Parathyroid adenoma (tissue), 2 donors: ENCODE results near the gene RAVER2.

Experiments used
- H2AFZ ChIP-seq: fragments of 300-600 bp; sonication (generic); one replicate; pipeline ENCODE4 v1.7.0; 2017; ENCODE audit warnings: antibody characterized with exemption, mild to moderate bottlenecking
- H3K27ac ChIP-seq: fragments of 300-600 bp; sonication (generic); one replicate; pipeline ENCODE4 v1.7.0; 2017
- H3K27me3 ChIP-seq: fragments of 300-600 bp; sonication (generic); one replicate; pipeline ENCODE4 v1.7.0; 2017; ENCODE audit warnings: low read length; ENCODE audit not compliant: control insufficient read depth, insufficient read depth
- H3K36me3 ChIP-seq: fragments of 300-600 bp; sonication (generic); one replicate; pipeline ENCODE4 v1.7.0; 2017; ENCODE audit warnings: low read length; ENCODE audit not compliant: control insufficient read depth, insufficient read depth
- H3K4me1 ChIP-seq: fragments of 300-600 bp; sonication (generic); one replicate; pipeline ENCODE4 v1.7.0; 2017; ENCODE audit warnings: control low read depth
- H3K4me2 ChIP-seq: fragments of 300-600 bp; sonication (generic); one replicate; pipeline ENCODE4 v1.7.0; 2017; ENCODE audit warnings: low read length
- H3K4me3 ChIP-seq: fragments of 300-600 bp; sonication (generic); one replicate; pipeline ENCODE4 v1.7.0; 2017; ENCODE audit warnings: low read depth, low read length
- H3K79me2 ChIP-seq: fragments of 300-600 bp; sonication (generic); one replicate; pipeline ENCODE4 v1.7.0; 2017; ENCODE audit warnings: control low read depth
- H3K9ac ChIP-seq: fragments of 300-600 bp; sonication (generic); one replicate; pipeline ENCODE4 v1.7.0; 2017; ENCODE audit warnings: mild to moderate bottlenecking
- H3K9me3 ChIP-seq: fragments of 300-600 bp; sonication (generic); one replicate; pipeline ENCODE4 v1.7.0; 2017; ENCODE audit warnings: low read length; ENCODE audit not compliant: control insufficient read depth
- TF ChIP-seq, protein P1 (sequence below): fragments of 300-600 bp; sonication (generic); IDR thresholded peaks from one replicate; pipeline ENCODE4 v1.7.0; 2017; ENCODE audit warnings: antibody characterized with exemption, mild to moderate bottlenecking
- donor health status: primary hyperparathyroidism.

The RAVER2 gene

DNA sequence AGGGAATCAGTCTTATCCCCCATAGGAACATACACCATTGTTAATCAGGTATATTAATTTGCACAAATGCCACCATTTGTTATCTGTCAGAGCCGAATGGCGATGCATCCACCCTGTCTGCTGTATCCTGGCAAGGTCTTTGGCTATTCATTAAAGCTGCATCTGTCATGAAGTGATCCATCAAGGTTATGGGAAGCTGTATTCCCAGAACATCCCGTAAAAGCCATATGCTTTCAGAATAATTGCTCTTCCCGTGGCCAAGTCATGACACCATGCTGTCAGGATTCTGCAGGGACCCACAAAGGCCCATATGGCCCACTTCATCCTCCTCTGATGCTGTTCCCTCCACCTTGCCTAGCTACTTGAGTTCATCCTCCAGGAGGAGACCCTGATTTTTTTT, 103.9 kb downstream of the RAVER2 start:
- Histone ChIP-seq H3K36me3 (no peaks in the 10 kb centered on the region), H2AFZ (no peak overlapping the region), H3K27ac (no peak overlapping the region), H3K4me3 (no peak overlapping the region), H3K4me2 (no peak overlapping the region), H3K9me3 (no peaks in the 10 kb centered on the region), H3K27me3 (no peaks in the 10 kb centered on the region), H3K79me2 (no peaks in the 10 kb centered on the region), H3K4me1 (peaks cover 5% of the 10 kb centered on the region), H3K9ac (no peak overlapping the region)
- TF ChIP-seq, protein P1, sequence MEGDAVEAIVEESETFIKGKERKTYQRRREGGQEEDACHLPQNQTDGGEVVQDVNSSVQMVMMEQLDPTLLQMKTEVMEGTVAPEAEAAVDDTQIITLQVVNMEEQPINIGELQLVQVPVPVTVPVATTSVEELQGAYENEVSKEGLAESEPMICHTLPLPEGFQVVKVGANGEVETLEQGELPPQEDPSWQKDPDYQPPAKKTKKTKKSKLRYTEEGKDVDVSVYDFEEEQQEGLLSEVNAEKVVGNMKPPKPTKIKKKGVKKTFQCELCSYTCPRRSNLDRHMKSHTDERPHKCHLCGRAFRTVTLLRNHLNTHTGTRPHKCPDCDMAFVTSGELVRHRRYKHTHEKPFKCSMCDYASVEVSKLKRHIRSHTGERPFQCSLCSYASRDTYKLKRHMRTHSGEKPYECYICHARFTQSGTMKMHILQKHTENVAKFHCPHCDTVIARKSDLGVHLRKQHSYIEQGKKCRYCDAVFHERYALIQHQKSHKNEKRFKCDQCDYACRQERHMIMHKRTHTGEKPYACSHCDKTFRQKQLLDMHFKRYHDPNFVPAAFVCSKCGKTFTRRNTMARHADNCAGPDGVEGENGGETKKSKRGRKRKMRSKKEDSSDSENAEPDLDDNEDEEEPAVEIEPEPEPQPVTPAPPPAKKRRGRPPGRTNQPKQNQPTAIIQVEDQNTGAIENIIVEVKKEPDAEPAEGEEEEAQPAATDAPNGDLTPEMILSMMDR = no peak

DNA sequence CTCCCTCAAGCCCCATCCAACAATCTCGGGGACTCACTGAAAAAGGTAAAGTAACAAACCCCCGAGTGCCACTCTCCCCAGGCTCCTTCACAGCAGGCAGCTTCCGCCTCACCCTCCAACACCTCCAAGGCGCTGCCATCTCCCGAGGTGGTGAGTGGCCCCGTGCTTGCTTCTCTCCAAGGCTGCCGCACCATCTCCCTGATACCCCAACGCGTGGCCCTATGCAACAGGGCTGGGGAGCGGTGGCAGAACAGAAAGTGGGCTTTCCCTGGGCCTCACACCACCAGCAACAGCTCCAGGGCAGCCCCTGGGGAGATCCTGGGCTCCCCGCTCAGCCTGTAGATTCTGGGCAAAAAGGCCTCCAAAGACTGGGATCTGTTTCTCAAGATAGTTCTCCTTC, 105.1 kb downstream of the RAVER2 start:
- H3K36me3 ChIP-seq = no peaks in the 10 kb centered on the region
- no peak overlapping the region for H3K4me3 ChIP-seq
- peaks cover 4% of the 10 kb centered on the region for H3K4me1 ChIP-seq
- no peak overlapping the region for H3K27ac ChIP-seq
- no peak overlapping the region for H2AFZ ChIP-seq
- H3K27me3 ChIP-seq = no peaks in the 10 kb centered on the region
- TF ChIP-seq, protein P1 = no peak
- no peaks in the 10 kb centered on the region for H3K79me2 ChIP-seq
- H3K4me2 ChIP-seq = no peak overlapping the region
- H3K9ac ChIP-seq = no peak overlapping the region
- H3K9me3 ChIP-seq = no peaks in the 10 kb centered on the region

DNA sequence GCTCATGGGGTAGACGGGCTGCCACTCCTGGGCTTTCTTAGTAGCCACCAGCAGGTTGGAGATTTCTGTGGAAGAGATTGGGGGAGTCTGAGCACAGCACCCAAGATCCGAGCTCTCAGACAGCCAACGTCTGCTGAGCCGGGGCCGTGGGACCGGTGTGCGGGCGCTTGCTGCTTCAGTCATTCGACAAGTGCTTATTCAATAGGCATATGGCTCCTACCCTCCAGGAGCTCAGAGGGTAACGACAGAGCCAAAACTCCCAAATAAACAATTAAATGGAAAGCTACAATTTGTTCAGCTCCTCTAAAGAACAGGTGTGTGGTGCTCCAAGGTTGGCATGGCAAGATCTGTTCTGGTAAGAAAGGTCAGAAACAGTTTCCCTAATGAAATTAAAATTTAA, 106.0 kb downstream of the RAVER2 start:
- no peak overlapping the region for H3K9ac ChIP-seq
- H3K4me2 ChIP-seq = no peak overlapping the region
- no peaks in the 10 kb centered on the region for H3K27me3 ChIP-seq
- H2AFZ ChIP-seq = no peak overlapping the region
- no peak overlapping the region for H3K4me3 ChIP-seq
- H3K4me1 ChIP-seq = no peaks in the 10 kb centered on the region
- no peaks in the 10 kb centered on the region for H3K9me3 ChIP-seq
- TF ChIP-seq, protein P1 = no peak
- H3K36me3 ChIP-seq = no peaks in the 10 kb centered on the region
- no peaks in the 10 kb centered on the region for H3K79me2 ChIP-seq
- no peak overlapping the region for H3K27ac ChIP-seq

DNA sequence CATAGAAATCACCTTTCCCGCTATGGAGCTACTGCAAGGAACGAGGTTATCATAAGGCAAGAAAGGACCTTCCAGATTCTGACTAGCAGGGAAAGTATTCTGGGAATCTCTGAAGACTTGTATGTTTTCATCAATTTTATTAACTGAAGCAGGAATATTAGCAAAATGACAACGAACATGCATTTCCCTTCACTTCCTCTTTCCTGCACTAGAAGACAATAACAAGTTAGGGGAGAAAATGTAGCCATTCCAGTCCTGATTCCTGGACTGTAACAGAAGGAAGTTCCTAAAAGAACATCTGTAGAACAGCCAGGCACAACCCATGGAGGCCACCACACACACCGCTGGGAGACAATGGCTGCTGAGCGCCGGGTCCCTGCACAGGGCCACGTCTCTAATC, 106.8 kb downstream of the RAVER2 start:
- H3K9ac ChIP-seq = no peak overlapping the region
- H3K4me1 ChIP-seq = no peaks in the 10 kb centered on the region
- no peak overlapping the region for H3K4me3 ChIP-seq
- H3K4me2 ChIP-seq = no peak overlapping the region
- no peaks in the 10 kb centered on the region for H3K27me3 ChIP-seq
- no peak overlapping the region for H3K27ac ChIP-seq
- H3K9me3 ChIP-seq = no peaks in the 10 kb centered on the region
- TF ChIP-seq, protein P1 = no peak
- no peaks in the 10 kb centered on the region for H3K79me2 ChIP-seq
- no peaks in the 10 kb centered on the region for H3K36me3 ChIP-seq
- no peak overlapping the region for H2AFZ ChIP-seq

DNA sequence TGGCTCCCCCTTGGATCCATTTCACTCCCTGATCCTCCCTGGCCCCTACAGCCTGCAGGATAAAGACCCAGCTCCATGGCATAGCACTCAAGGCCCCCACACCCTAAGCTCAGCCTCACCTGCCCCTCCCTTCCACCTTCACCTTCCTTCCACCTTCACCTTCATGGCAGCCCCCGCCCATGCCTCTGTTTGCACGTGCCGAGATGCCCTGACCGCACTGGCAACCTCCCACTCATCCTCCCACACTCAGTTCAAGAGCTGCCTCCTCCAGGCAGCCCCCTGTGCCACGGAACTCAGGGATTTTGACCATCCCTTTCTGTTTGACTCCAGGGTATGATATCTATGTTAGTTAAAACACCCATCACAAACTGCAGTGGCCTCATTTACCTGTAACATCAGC, 109.8 kb downstream of the RAVER2 start:
- Histone ChIP-seq H3K9me3 (no peaks in the 10 kb centered on the region), H3K79me2 (no peaks in the 10 kb centered on the region), H3K27ac (no peak overlapping the region), H3K4me2 (no peak overlapping the region), H3K27me3 (no peaks in the 10 kb centered on the region), H2AFZ (no peak overlapping the region), H3K9ac (no peak overlapping the region), H3K36me3 (no peaks in the 10 kb centered on the region), H3K4me3 (no peak overlapping the region), H3K4me1 (no peaks in the 10 kb centered on the region)
- TF ChIP-seq, protein P1 = no peak
